ENCODE data around the gene SP140L.
"Not testable (repeated sequence)": the region's sequence is repeated elsewhere in the genome, so short reads cannot be mapped to it uniquely, and the experiment has no call there.

Gene SP140L

GRCh38 chr2:230408244-230408842, 81.3 kb downstream of the SP140L start:
- peak; percentile 38 for DNase-seq (ENCODE audit: low read depth)
- H3K4me3 ChIP-seq (ENCODE audit: low read depth, low read length), result no peak overlapping the region
- TF ChIP-seq CTCF (conservative IDR thresholded peaks at IDR 0.05; ENCODE audit: low read depth, low read length), result no peak

DNA sequence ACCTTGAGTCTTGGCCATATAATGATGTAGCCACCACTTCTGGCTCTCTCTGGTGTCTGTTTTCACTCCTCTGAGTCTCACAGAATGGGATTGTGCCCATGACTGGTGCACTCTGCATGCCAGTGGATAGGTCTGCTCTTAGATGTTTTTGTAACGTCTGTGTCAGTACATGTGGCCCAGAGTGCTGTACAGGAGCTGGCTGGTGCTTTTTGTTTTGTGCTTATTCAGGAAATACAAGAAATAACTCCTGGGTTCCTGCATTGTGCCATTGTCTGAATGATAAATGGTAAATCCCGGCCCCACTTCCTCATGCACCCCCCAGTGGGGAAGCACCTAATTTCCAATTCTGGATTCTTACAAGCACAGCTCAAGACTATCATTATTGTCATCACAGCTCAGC, 82.3 kb downstream of the SP140L start:
- H3K4me3 ChIP-seq (ENCODE audit: low read depth, low read length); DNase-seq (ENCODE audit: low read depth): not testable (repeated sequence)

GRCh38 chr2:230410263-230410662, 83.3 kb downstream of the SP140L start:
- no peak for DNase-seq (ENCODE audit: low read depth)
- no peak for TF ChIP-seq CTCF (conservative IDR thresholded peaks at IDR 0.05; ENCODE audit: low read depth, low read length)
- H3K4me3 ChIP-seq (ENCODE audit: low read depth, low read length), result no peak overlapping the region

DNA sequence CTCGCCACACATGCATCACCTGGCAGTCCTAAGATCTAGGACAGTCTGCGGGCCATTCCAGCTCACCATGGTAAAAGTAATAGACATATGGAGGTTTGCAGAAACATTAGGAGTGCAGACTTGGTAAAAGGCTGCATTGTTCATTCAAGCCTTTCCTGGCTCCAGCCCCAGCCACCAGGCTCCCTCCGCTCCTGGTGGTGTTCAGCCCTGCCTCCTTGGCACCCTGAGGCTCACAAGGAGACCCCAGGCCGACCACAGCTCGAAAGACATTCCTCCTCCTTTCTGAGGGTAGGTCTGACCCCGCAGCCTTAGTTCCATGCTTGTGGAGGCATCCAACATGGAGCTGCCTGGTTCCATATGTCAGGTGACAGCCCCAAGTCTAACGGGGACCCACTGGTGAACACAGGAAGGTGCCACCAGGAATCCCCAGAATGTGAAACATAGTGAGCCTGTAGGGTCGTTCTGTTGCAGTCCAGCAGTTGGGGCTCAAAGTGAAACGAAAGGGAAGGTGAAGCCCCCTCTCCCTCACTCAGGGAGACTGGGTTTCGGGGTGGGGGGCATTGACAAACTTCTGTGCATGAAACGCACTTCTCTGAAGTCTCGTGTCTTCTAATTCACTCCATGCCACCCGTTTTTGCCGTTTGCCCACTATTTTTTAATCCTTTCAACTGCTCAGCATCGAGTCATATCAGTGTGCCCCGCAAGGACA, 84.0 kb downstream of the SP140L start:
- TF ChIP-seq CTCF (conservative IDR thresholded peaks at IDR 0.05; ENCODE audit: low read depth, low read length), result no peak
- no peak for DNase-seq (ENCODE audit: low read depth)
- H3K4me3 ChIP-seq (ENCODE audit: low read depth, low read length), result peak overlapping the region; percentile 77

- TF ChIP-seq CTCF (conservative IDR thresholded peaks at IDR 0.05; ENCODE audit: low read depth, low read length), result peak; percentile 34
- H3K4me3 ChIP-seq (ENCODE audit: low read depth, low read length), result peak overlapping the region; percentile 77
- DNase-seq (ENCODE audit: low read depth), result peak; percentile 64
These were observed 84.8 kb downstream of the SP140L start for GRCh38 chr2:230411570-230412370.

DNA sequence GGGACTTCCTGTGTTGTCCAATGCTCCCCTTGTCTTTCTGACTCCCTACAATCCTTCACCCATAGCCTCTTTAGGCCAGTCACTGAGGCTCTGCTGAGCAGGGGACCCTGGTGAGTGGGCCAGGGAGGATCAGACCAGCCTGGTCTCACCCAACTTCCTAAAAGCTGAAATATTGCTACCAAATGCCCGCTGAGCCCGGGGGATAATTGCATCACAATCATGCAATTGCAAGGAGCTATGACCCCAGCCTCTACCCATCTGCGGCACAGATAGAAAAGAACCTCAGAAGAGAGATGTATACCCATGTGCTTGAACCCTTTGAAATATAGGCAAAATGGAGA, 85.3 kb downstream of the SP140L start:
- H3K4me3 ChIP-seq (ENCODE audit: low read depth, low read length), result peak overlapping the region; percentile 77
- TF ChIP-seq CTCF (conservative IDR thresholded peaks at IDR 0.05; ENCODE audit: low read depth, low read length), result no peak
- DNase-seq (ENCODE audit: low read depth), result no peak

GRCh38 chr2:230412846-230413245, 85.9 kb downstream of the SP140L start:
- no peak overlapping the region for H3K4me3 ChIP-seq (ENCODE audit: low read depth, low read length)
- TF ChIP-seq CTCF (conservative IDR thresholded peaks at IDR 0.05; ENCODE audit: low read depth, low read length), result no peak
- DNase-seq (ENCODE audit: low read depth), result no peak
